Activated CD8-positive, alpha-beta memory T cell treated with anti-CD3 and anti-CD28 coated beads, Interleukin-2, amount 50 U/mL, for 48 hours (primary cell): Measurements from ENCODE around the gene SYT2.
"Not testable (repeated sequence)": the region's sequence is repeated elsewhere in the genome, so short reads cannot be mapped to it uniquely, and the experiment has no call there.

Experiments
- DNase-seq: peaks from one replicate; pipeline ENCODE4 v3.0.0-alpha.2; 2020

The SYT2 gene

GRCh38 chr1:202710070-202711045 is at the start of gene SYT2:
Gene SYT2 (minus strand): TSS chr1:202710454. CDS start chr1:202605772, 104,682 bp downstream.
- DNase-seq: peak; percentile 57

GRCh38 chr1:202756391-202756790 is 46.1 kb upstream of the SYT2 start:
- no peak for DNase-seq

- DNase-seq: no peak
These were observed 44.0 kb upstream of the SYT2 start for GRCh38 chr1:202754293-202754692.

- DNase-seq: no peak
These were observed 42.5 kb upstream of the SYT2 start for GRCh38 chr1:202752774-202753173.

- no peak for DNase-seq
These were observed 40.5 kb upstream of the SYT2 start for GRCh38 chr1:202750761-202751160.

GRCh38 chr1:202750024-202750423 is 39.8 kb upstream of the SYT2 start:
- DNase-seq: no peak

GRCh38 chr1:202745323-202745888 is 35.2 kb upstream of the SYT2 start:
- no peak for DNase-seq

- DNase-seq: not testable (repeated sequence)
These were observed 34.5 kb upstream of the SYT2 start for GRCh38 chr1:202744770-202745169.

GRCh38 chr1:202742496-202742895 is 32.2 kb upstream of the SYT2 start:
- no peak for DNase-seq

- DNase-seq: no peak
These were observed 23.0 kb upstream of the SYT2 start for GRCh38 chr1:202733251-202733650.

GRCh38 chr1:202728951-202729350 is 18.7 kb upstream of the SYT2 start:
- no peak for DNase-seq

- DNase-seq: no peak
These were observed 15.3 kb upstream of the SYT2 start for GRCh38 chr1:202725526-202725925.

GRCh38 chr1:202723708-202724107 is 13.5 kb upstream of the SYT2 start:
- no peak for DNase-seq

GRCh38 chr1:202723046-202723445 is 12.8 kb upstream of the SYT2 start:
- DNase-seq: peak; percentile 35

- no peak for DNase-seq
These were observed 6.4 kb upstream of the SYT2 start for GRCh38 chr1:202716654-202717053.

GRCh38 chr1:202714202-202714601 is 3.9 kb upstream of the SYT2 start:
- DNase-seq: not testable (repeated sequence)

- DNase-seq: no peak
These were observed 2.9 kb upstream of the SYT2 start for GRCh38 chr1:202713110-202713509.

- no peak for DNase-seq
These were observed 1.8 kb upstream of the SYT2 start for GRCh38 chr1:202711949-202712635.

- DNase-seq: no peak
These were observed 795 bp downstream of the SYT2 start for GRCh38 chr1:202709276-202710041.

- no peak for DNase-seq
These were observed 1.6 kb downstream of the SYT2 start for GRCh38 chr1:202708456-202709275.

- no peak for DNase-seq
These were observed 3.4 kb downstream of the SYT2 start for GRCh38 chr1:202706851-202707250.

- DNase-seq: no peak
These were observed 5.7 kb downstream of the SYT2 start for GRCh38 chr1:202704601-202705000.
